ENCODE measurements around the gene ATP9A.
"Not testable (repeated sequence)": the region's sequence is repeated elsewhere in the genome, so short reads cannot be mapped to it uniquely, and the experiment has no call there.

ATP9A gene

DNA sequence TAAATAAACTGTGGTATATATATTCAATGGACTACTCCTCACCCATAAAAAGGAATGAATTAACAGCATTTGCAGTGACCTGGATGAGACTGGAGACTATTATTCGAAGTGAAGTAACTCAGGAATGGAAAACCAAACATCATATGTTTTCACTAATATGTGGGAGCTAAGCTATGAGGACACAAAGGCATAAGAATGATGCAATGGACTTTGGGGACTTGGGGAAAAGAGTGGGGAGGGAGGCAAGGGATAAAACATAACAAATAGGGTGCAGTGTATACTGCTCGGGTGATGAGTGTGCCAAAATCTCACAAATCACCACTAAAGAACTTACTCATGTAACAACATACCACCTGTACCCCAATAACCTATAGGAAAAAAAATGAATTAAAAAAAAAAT is 45.2 kb downstream of the ATP9A start:
- not testable (repeated sequence) for DNase-seq (ENCODE audit: low spot score)

DNA sequence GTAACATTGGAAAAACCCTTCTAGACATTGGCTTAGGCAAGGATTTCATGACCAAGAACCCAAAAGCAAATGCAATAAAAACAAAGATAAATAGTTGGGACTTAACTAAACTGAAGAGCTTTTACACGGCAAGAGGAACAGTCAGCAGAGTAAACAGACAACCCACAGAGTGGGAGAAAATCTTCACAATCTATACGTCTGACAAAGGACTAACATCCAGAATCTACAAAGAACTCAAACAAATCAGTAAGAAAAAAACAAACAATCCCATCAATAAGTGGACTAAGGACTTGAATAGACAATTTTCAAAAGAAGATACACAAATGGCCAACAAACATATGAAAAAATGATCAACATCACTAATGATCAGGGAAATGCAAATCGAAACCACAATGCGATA is 45.9 kb downstream of the ATP9A start:
- not testable (repeated sequence) for DNase-seq (ENCODE audit: low spot score)

DNA sequence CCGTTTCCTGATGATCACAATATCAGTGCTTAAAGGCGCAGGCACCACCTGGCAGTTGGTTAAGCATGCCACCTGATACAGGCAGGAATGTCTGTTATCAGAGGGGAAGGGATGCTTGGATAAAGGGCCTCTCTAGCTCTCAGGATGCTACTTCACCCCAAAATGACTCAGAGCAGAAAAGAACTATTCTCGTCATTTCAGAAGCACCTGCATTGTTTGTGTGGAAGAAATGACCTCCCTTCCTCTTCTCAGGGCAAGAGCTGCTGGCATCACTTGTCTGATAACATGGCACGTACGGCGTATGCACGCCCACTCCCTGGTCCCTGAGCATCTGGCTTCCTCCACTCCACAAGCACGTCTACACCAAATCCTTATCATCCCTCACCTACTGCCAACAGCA is 47.3 kb downstream of the ATP9A start:
- no peak for DNase-seq (ENCODE audit: low spot score)

DNA sequence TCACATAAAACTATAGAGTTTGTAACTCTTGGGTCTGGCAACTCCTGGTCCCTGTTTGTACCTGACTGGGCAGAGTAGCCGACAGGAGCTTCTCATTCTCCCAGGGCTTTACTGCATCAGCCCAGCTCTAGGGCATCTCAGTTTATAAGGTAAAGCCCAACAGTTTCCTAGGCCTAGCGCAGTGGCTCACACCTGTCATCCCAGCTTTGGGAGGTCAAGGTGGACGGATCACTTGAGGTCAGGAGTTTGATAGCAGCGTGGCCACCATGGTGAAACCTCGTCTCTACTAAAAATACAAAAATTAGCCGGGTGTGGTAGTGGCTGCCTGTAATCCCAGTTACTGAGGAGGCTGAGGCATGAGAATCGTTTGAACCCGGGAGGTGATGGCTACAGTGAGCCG is 47.8 kb downstream of the ATP9A start:
- no peak for DNase-seq (ENCODE audit: low spot score)

DNA sequence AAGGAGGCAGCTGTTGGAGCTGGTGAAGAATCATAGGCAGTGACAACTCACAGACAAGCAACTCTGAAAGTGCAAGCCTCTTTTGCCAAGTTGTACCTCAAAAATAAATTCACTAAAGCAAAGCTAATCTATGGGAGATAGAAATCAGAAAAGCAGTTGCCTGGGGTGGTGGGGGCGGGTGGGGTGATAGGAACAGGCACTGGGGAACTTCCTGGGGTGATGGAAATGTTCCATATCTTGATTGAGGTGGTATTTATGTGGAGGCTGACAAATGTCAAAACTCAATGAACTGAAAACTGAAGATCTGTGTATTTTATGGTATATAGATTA is 52.4 kb downstream of the ATP9A start:
- DNase-seq (ENCODE audit: low spot score), result no peak

DNA sequence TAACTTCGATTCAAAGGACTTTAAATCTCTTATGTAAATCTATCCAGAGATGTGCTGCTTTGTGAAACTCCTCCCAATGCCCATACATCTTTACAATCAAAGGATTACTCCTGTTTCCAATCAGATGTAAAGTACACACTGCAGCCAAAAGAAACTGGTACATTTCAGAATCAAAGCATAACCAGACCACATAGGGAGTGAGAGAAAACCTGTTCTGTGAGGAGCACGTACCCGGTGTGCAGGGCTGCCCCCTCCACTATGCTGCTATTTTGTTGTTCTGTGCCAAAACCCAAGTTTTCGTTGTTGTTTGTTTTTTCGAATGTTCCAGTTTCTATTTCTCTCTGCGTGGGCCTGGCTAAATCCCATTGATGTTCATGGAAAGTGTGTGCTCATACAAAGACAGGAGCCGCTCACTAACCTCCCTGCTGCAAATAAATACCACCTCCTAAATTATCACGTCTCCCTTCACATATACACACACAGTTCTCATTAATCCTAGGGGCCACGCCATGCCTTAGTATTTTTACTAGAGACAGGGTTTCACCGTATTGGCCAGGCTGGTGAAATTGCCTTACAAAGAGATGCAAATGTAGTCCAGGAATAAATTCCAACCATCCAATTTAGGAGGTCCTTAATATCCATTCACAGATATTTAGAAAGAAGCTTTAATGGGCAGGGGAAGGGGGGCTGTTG is 52.9 kb downstream of the ATP9A start:
- DNase-seq (ENCODE audit: low spot score), result no peak

DNA sequence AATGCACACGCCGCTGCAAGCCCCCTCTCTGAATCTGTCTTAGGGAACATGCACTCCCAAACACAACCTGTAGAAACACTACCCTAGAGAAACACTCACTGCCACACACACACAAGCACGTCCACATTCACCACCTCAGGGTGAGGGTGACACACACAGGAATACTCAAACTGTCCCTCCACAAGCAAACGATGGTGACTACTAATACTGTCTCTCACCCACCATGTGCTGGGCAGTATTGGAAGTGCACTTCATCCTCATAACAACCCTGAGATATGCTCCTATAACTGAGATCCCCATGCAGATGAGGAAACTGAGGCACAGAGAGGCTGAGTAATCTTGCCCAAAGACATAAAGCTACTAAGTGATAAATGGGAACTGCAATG is 55.0 kb downstream of the ATP9A start:
- no peak for DNase-seq (ENCODE audit: low spot score)

DNA sequence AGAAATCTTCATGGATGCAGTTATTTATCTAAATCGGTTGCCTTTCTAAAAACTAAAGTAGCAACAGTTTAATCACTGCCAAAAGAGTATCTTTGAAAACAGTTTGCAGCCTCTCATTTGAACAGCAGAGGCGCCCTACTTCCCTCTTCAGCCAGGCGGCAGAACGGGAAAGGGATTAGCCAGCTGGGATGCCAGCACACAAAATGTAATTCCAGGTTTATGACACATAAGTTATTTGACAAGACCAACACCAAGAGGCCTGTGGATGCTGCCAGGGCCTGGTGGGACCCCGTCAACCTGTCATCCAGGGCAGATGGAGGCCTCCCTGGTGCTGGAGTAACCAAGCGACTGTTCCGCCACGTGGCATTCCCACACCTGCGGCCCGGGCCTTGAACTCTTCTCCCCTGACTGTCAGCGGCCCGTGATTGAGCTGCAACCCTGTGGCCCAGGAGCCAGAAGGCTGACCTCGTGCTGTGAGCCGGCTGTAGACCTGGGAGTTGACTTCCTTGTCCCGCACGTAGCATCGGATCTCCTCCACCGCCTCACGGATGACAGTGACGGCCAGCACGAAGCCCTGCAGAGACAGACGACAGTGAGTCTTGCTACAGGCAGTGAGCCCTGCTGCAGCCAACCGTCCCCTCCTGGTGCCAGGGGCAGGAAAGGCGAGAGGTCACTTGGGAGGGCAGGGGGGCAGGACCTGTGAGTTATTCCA is 55.5 kb downstream of the ATP9A start:
- no peak for DNase-seq (ENCODE audit: low spot score)

DNA sequence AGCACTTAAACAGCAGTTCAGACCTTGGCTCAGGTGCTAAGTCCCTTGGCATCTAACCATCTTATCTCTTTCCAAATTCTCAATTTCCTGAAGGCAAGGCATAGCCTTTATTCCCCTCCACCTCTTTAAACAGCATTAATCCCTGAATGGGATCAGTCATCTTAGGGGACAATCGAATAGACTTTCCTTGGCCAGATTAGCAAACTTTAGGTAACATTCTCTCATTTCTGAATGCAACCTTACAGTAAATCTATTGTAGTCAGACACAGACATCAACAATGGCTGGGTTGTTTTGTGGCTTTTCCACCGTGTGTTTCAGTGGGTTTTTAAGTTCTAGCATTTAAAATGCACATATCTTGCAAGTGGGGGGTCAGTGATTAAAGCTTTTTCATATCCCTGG is 56.8 kb downstream of the ATP9A start:
- no peak for DNase-seq (ENCODE audit: low spot score)

DNA sequence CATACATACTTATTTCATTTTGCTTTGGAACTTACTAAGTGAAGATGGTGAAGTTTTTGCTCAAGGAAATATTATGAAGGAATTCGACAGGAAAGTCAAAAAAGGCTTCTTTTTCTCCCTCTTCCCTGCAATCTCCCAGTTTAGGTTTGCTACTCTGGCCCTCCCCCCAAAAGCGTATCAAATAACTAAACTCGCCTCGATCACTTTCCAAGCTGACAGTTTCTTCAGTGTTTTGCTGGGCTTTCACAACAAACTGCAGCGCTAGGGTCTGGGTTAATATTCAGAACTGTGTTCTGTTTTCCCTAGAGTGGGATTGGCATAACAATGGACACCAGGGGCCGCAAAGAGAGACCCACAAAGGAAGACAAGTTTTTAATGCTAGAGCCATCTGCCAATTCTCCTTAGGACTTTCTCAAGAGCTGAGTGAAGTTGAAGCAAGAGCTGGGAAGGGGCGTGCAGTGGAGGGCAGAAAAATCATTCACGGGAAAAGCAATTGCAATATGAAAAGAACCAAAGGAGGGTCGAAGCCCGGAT is 57.8 kb downstream of the ATP9A start:
- DNase-seq (ENCODE audit: low spot score), result no peak

DNA sequence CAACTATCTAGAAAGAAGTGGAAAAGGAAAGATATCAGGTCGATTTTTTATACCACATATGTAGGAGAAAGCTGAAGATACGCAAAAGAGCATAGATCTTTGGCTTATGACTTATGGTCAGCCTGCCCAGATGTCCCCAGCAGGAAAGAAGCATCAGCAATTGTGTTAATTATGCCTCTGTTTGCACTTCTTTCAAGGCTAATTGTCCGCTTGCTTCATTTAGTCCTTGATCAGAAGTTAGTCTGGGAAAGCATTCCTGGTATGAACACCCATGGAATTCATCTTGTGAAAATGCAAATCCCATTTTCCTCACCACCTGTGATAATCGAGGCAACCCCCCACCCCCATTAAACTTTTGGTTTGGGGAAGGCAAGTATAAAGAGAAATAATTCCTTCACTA is 62.8 kb downstream of the ATP9A start:
- no peak for DNase-seq (ENCODE audit: low spot score)

DNA sequence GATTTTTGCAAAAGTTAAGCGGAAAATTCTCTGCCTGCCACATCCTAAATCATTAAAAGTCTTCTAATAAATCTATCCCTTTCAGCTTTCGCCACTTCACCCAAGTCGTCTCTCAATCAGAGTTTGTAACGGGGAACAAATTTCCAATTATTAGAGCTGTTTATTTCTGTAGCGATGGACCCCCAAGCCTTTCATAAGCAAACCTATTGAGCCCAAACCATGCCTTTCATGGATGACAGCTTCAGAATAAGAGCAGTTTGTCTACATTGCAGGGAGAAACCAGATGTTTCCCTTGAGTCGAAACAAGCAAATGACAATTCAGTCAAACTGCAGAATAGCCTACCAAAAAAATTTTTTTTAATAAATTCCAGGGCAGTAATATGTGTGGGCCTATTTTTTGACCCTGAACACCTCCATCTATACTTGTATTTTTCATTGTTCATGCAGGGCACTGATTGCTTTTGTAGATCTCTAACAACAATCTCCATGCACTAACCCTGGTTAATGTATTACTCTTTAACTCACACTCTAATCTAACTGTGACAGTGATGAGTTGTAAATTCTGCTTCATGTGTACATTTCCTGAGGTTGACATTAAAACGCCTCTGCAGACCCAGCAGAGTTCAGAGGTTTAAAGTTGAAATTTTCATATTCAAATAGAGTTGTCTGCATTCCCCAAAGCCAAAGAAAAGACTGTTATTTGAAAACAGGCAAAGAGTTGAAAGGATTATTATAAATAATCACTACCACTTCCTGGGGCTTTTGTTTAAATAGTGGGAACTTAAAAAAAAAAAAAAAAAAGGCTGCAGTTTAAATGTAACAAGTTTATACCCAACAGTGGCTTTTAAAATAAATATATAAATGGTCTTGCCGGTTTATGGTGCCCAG is 64.5 kb downstream of the ATP9A start:
- DNase-seq (ENCODE audit: low spot score), result no peak

DNA sequence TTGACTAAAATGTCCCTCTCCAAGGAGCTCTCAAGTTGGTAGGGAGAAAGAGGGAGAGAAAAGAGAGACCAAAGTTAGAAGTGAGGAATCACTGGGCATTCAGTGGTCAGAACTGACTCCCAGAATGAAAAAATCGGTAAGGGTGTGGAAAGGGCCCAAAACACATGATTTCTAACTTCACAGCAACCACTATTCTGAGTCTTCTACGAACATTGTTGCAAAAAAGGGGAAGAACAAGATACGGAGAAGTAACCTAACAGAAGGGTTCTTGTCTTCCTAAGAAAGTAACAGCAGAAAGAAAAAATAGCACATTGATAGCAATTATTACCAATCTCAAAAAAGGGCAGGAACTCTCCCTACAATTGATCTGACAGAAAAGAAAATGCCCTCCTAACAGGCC is 65.6 kb downstream of the ATP9A start:
- no peak for DNase-seq (ENCODE audit: low spot score)

DNA sequence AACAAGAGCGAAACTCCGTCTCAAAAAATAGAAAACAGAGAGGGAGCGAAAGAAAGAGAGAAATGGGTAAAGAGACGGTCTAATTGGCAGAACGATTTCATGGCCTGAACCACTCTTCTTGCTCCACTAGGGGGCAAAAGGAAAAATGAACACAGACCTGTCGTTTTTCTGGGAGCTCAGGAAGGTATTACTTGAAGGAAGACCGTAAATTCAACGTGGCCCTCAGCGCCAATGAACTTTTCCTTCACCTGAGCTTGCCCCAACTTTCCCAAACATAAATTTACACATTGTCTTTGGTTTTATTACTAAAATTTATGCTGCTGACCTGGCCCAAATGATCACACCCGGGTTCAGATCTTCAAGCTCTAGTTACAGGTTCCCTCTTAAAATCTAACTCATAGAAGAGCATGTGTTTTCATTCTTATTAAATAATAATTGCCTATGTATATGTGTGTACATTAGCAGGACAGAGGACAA is 67.3 kb downstream of the ATP9A start:
- peak; percentile 54 for DNase-seq (ENCODE audit: low spot score)

DNA sequence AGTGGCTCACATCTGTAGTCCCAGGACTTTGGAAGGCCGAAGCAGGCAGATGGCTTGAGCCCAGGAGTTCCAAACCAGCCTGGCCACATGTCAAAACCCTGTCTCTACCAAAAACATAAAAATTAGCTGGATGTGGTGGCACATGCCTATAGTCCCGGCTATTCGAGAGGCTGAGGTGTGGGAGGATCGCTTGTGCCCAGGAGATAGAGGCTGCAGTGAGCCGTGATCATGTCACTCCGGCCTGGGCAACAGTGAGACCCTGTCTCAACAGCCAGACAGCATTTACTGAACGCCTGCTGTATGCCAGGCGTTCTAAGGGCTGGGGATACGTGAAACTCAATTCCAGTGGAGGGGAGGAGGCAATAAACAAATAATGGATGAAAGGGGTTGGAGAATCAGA is 69.9 kb downstream of the ATP9A start:
- no peak for DNase-seq (ENCODE audit: low spot score)

DNA sequence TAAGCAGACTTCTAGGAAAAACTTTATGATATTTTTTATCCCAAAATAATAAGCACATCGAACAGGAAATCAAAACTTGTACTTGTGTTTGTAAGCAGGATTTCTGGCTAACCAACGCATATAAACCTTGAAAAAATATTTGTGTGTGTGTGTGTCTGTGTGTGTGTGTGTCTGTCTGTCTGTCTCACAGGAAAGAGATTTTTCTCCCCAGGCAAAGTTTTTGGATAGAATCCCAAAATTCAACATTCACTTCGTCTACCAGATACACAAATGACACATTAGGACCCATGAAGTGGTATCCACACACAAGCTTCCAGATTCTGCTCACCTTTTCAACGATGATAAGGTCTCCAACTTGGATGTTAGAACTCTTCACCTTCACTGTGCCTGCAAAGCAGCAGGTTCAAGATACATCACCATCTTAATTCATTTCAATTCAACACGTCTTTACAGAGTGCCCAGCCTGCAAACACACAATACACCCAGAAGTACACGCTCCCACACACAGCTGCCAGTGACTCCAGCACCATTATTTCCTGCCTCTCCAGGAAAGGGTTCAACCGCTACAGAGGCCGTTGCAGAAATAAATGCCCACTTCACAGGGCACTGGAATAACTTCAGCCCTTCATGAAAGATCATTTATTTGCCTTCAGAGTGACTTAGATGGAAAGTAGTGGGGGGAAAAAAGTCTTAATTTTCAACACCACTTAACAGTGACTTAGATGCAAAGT is 70.9 kb downstream of the ATP9A start:
- no peak for DNase-seq (ENCODE audit: low spot score)

DNA sequence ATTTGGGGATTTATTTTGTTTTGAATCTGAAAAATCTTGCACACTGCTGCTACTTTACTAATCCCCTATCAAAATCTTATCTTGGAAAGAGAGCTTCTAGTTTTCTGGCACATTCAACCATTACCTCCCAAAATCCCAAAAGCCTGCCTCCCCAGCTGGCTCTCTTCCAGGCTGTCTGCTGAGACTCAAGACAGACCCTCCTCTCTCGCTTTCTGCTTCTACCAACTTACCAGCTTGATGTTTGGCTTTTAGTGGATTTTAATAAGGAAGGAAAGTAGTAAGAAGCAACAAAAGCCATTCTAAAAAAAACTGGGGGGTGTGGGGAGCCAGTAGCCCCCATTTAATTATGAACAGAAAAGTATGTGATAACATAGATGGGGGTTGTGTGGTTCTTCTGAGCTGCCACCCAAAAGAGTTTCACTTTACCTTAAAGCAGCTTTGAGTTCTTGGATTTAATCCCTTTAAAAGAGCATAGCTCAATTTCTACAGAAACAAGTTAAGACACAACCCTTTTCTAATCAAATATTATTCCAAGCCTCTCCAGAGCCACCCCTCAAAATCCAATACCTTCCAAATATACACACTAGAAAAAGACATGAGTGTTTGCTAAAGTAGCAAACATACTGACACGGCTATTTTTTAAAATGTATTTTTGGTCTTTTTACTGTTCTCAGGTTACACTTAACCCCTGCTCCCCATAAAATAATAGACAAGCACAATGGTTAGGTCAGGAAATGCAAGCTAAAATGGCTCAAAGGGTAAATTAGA is 71.7 kb downstream of the ATP9A start:
- no peak for DNase-seq (ENCODE audit: low spot score)

DNA sequence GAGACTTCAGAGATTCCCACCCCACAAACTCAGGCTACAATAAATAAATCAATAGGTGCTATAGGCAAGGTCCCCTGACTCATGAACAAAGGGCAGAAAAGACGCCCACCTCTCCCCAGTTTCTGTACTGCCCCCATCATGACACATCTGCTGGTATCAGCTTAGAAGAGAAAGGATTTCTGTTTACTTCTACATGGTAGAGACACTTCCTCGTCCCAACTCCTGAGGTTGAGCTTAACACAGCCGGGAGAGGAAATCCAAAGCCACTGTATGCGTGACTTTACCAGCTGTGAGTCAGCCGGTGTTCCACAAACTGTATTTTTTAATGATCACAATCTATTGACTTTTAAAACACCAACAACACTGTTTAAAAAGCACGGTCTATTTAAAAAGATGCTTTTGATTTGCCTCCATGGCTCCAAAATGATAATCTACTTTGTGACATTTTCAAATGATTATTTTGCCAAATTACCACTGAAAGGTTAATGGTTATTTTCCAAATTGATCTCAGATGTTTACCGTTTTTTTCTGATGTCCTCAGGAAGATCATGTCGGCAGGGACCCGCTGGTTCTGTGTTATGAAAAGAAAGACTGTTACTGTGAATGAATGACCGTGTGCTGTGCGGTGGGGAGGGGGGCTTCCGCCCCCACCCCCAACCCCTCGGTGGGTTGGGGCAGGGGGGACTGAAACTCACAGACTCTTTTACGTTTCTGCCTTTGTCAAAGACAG is 72.5 kb downstream of the ATP9A start:
- DNase-seq (ENCODE audit: low spot score), result no peak

DNA sequence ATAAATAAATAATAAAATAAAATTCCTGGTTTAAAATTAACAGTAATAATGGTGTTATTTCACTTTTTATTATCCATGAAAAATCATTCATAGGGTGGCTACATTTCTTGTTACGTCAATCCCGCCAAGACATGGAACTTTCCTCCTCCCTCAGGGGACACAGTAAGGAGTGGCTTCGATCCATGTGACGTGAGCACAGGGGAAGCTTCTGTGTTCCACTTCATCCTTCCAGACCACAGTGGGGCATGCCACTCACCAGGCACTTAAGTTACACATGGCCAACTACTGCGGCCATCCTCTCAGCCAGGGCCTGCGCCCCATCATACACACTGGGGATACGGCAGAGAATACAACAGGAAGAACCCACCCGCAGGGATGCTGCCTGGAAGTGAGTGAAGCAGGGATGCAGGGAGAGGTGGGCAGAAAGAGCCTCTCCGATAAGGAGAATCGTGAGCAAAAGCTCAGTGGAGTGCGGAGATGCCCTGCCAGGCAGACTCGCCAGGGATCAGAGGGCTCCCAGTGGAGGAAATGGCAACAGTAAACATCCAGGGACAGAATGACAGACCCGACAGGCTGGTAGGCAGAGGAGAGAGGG is 75.3 kb downstream of the ATP9A start:
- DNase-seq (ENCODE audit: low spot score), result no peak

DNA sequence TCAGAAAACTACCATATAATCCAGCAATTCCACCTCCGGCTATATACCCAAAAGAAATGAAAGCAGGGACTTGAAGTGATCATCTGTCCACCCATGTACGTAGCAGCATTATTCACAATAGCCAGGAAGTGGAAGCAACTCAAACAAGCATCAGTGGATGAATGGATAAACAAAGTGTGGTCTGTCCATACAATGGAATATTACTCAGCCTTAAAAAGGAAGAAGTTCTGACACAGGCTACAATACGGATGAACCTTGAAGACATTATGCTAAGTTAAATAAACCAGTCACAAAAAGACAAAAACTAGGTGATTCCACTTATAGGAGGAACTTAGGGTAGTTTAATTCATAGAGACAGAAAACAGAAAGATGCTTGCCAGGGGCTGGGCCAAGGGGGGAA is 76.5 kb downstream of the ATP9A start:
- DNase-seq (ENCODE audit: low spot score), result no peak

Data from NAMALWA (cell line).